Right lobe of liver (tissue), 6 donors: ENCODE measurements around the gene TOM1. TPM values are rescaled to one million over a fixed set of nuclear protein-coding genes. Genes with fewer than 3 reads are reported as not detected.

ENCODE experiments used
- ATAC-seq, 4 donors: fragments of 200-7000 bp; cut with Tn5 transposase; one replicate each; pipeline ENCODE4 v1.9.1; 2020; ENCODE audit warnings: mild to moderate bottlenecking in 4 of 4, moderate library complexity in 4 of 4
- DNase-seq, 3 donors: peaks; one replicate each; pipeline ENCODE4 v3.0.0-alpha.2; 2020
- H3K27ac ChIP-seq, 3 donors: fragments of 200-600 bp; one replicate each; pipeline ENCODE4 v1.8.0; 2022
- H3K27me3 ChIP-seq, 2 donors: fragments of 200-600 bp; one replicate each; pipeline ENCODE4 v1.8.0; 2022
- H3K36me3 ChIP-seq, 4 donors: fragments of 200-600 bp; sonication (generic) in 1 of 4; one replicate each; pipeline versions ENCODE4 v1.5.1 to v1.8.0; 2017 to 2022; ENCODE audit warnings: control low read depth in 1 of 4
- H3K4me1 ChIP-seq, 4 donors: fragments of 200-600 bp; sonication (generic) in 1 of 4; one replicate each; pipeline versions ENCODE4 v1.5.1 to v1.8.0; 2017 to 2022; ENCODE audit warnings: control low read depth in 1 of 4
- H3K4me3 ChIP-seq, 3 donors: fragments of 200-600 bp; one replicate each; pipeline ENCODE4 v1.8.0; 2022
- H3K9me3 ChIP-seq, 4 donors: fragments of 200-600 bp; sonication (generic) in 1 of 4; one replicate each; pipeline versions ENCODE4 v1.5.1 to v1.8.0; 2017 to 2022; ENCODE audit warnings: control low read depth in 1 of 4
- CTCF ChIP-seq, 4 donors: fragments of 200-600 bp in 3 of 4; fragments of 450-650 bp in 1 of 4; IDR thresholded peaks; one replicate each; pipeline versions ENCODE4 v1.5.1 to v1.8.0; 2016 to 2022; ENCODE audit warnings: antibody characterized with exemption in 4 of 4, mild to moderate bottlenecking in 2 of 4
- POLR2A ChIP-seq: fragments of 450-650 bp; IDR thresholded peaks from one replicate; pipeline ENCODE4 v1.6.1; 2017; ENCODE audit warnings: antibody characterized with exemption, mild to moderate bottlenecking
- WGBS: methylation state at CpG from one replicate; pipeline ENCODE4 v1.1.6; 2018; ENCODE audit warnings: low coverage, low lambda C conversion rate; ENCODE audit not compliant: insufficient coverage; ENCODE audit errors: missing lambda C conversion rate; 5-methylcytosine and 5-hydroxymethylcytosine counted together
- intact Hi-C, 2 donors: fragments of 100-400 bp; cut with DNase I; formaldehyde crosslinking; loops; one replicate each; pipeline versions ENCODE4 v1.11.2 to v1.14.1; 2022
- total RNA-seq, 6 experiments: library from RNA; depleted of rRNA in 2 of 6; stranded (reverse); fragments of >200 nt in 2 of 6; fragmentation: NEBNext Ultra II Directional in 3 of 6; extraction: Animal tissue kit (Norgen Biotek cat#: 25700) in 3 of 6; gene quantifications; one replicate each; pipeline versions ENCODE4 v1.1.0 to v1.2.4, GENCODE V29; 2016 to 2023
- donor health status: DM: no; HTN: yes; CAD: no.
- donor health status: DM: no; HTN: no; CAD: no.
- donor health status: DM: no; HTN: no; CAD: no.
- donor health status: DM: no; HTN: yes; CAD: no.
- donor health status: DM: no; HTN: yes; CAD: no.

The TOM1 gene
- total RNA-seq, 6 experiments from 2014 or later: 45.0 to 124 (median 54.0) TPM

DNA sequence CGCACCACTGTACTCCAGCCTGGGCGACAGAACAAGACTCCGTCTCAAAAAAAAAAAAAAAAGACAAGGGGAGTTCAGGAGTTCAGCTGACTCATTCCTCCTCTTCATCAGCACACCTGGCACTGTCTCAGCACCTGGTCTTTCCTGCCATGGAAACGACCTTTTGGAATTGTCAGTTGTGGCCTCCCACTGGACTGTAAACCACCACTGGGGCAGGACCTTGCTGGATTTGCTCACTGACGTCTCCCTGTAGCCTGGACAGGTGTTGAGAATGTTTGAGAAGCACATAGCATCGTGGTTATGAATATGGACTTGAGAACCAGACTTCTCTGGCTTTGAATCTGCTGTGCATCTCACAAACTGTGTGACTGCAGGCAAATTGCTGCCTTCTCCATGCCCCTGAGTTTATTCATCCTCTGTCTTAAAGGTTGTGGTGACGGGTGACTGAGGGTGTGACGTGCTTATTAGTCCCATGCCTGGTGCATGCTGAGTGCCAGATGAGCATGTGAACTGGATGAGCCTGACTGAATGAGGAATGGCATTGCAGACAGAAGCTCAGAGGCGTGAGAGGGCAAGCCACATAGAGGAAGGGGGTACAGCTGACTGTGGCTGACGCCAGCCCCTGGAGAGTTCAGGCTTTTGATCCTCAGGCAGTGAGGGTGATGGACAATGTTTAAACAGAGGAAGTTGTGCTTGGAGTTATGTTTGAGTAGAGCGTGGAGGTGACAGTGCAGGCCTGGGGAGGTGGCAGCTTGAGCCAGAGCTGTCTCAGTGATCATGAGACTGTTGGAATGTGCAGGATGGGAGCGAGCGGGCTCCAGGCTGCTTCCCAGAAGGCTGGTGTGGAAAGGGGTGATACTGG lies 12.7 kb downstream of the TOM1 start:
- ATAC-seq (peak; percentile 69 to 73 (median 72)), DNase-seq (peak; percentile 67 to 89 (median 78))
- Histone ChIP-seq H3K36me3 (peaks cover 0 to 2% (median under 1%) of the 10 kb centered on the region in 4 donors), H3K4me1 (peaks cover 0 to 68% (median 37%) of the 10 kb centered on the region in 4 donors), H3K27me3 (no peaks in the 10 kb centered on the region), H3K9me3 (no peaks in the 10 kb centered on the region), H3K27ac (peak overlapping the region; percentile 7 to 56 (median 14)), H3K4me3 (no peak overlapping the region)
- 52% methylated on average over 9 of the region's 13 CpGs for WGBS
- TF ChIP-seq CTCF (IDR thresholded peaks at IDR 0.05): no peak
- no peak for TF ChIP-seq POLR2A
- intact Hi-C loops: no loop called here

DNA sequence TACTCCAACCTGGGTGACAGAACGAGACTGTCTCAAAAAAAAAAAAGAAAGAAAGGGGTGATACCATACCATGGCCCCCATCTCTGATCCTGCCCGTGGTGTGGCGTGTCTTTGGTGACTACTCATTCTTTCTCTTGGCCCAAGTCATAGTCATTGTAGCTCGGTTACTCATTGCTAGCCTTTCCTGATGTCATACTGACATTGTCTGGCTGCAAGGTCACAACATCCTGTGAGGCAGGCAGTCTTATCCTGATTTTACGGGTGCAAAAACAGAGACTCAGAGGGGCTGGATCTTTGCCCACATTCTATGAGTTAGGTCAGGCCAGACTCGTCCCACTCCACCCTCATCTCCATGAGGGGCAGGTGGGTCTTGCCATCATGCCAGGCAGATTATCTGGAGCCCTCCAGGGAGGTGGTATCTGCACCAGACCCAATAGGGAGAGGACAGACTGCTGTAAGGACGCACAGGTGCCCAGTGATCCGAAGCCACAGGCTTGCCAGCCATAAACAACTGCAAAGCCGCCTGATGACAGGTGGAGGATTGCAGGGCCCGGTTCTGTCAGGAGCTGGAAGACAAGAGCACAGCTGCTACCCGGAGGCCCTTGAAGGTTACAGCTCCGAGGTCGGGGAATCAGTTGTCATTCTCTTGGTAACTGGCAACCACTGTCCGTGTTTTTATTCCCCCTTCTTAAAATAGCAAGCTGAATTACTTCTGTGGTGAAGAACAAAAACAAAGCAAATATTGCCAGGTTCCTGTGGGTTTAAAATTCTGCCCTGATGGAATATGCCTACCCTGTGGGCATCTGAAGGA lies 13.8 kb downstream of the TOM1 start:
- Histone ChIP-seq H3K27me3 (no peaks in the 10 kb centered on the region), H3K36me3 (peaks cover 0 to 11% (median 7%) of the 10 kb centered on the region in 4 donors), H3K27ac (peak overlapping the region in 2 of 3 donors; percentile 22 to 52), H3K9me3 (no peaks in the 10 kb centered on the region), H3K4me3 (no peak overlapping the region), H3K4me1 (peaks cover 0 to 68% (median 37%) of the 10 kb centered on the region in 4 donors)
- intact Hi-C loops: no loop called here
- WGBS: 39% methylated on average over 9 of the region's 14 CpGs
- no peak for TF ChIP-seq POLR2A
- no peak for TF ChIP-seq CTCF (IDR thresholded peaks at IDR 0.05)
- ATAC-seq (peak; percentile 1 to 62 (median 20)), DNase-seq (peak in 1 of 3 donors; percentile 41)

- H3K9me3 ChIP-seq: no peaks in the 10 kb centered on the region
- H3K4me1 ChIP-seq: peaks cover 0 to 68% (median 37%) of the 10 kb centered on the region in 4 donors
- 79% methylated on average over 12 of the region's 16 CpGs for WGBS
- no peak for TF ChIP-seq CTCF (IDR thresholded peaks at IDR 0.05)
- TF ChIP-seq POLR2A: no peak
- H3K27me3 ChIP-seq: no peaks in the 10 kb centered on the region
- DNase-seq: peak in 1 of 3 donors; percentile 41
- H3K4me3 ChIP-seq: no peak overlapping the region
- peak overlapping the region in 2 of 3 donors; percentile 22 to 62 for H3K27ac ChIP-seq
- intact Hi-C loops: no loop called here
- no peak for ATAC-seq
- H3K36me3 ChIP-seq: peaks cover 0 to 19% (median 8%) of the 10 kb centered on the region in 4 donors
Measured at GRCh38 chr22:35314161-35314942, 14.7 kb downstream of the TOM1 start.
